H9 (cell line): ENCODE data around the gene FNDC3A. TPM values are rescaled to one million over a fixed set of nuclear protein-coding genes. Genes with fewer than 3 reads are reported as not detected.

Experiments used
- DNase-seq: peaks from one replicate; pipeline ENCODE4 v3.0.0-alpha.2; 2017
- H2AFZ ChIP-seq: one replicate; pipeline ENCODE4 v1.6.1; 2013; ENCODE audit warnings: mild to moderate bottlenecking, low read length, control low read depth, moderate library complexity
- H2AK5ac ChIP-seq: 2 replicates; pipeline ENCODE4 v1.6.1; 2013; ENCODE audit warnings: low read length, control low read depth, mixed read lengths; ENCODE audit not compliant: insufficient read length
- H2BK120ac ChIP-seq: one replicate; pipeline ENCODE4 v1.6.1; 2013; ENCODE audit warnings: low read depth, mild to moderate bottlenecking, low read length, control low read depth, inconsistent platforms; ENCODE audit not compliant: poor library complexity, severe bottlenecking
- H2BK12ac ChIP-seq: 2 replicates; pipeline ENCODE4 v1.6.1; 2013; ENCODE audit warnings: low read length, control low read depth, mixed read lengths, low read depth; ENCODE audit not compliant: insufficient read length
- H2BK15ac ChIP-seq: 2 replicates; pipeline ENCODE4 v1.6.1; 2013; ENCODE audit warnings: low read depth, low read length, control low read depth
- H2BK20ac ChIP-seq: one replicate; pipeline ENCODE4 v1.6.1; 2013; ENCODE audit warnings: low read depth, mild to moderate bottlenecking, low read length, control low read depth, inconsistent platforms; ENCODE audit not compliant: poor library complexity, severe bottlenecking
- H2BK5ac ChIP-seq: 2 replicates; pipeline ENCODE4 v1.6.1; 2013; ENCODE audit warnings: low read length, control low read depth, mixed read lengths; ENCODE audit not compliant: insufficient read length
- H3K14ac ChIP-seq: 2 replicates; pipeline ENCODE4 v1.6.1; 2013; ENCODE audit warnings: low read length, control low read depth; ENCODE audit not compliant: insufficient read depth
- H3K18ac ChIP-seq: 2 replicates; pipeline ENCODE4 v1.6.1; 2013; ENCODE audit warnings: low read depth, mild to moderate bottlenecking, mixed read lengths, low read length, control low read depth; ENCODE audit not compliant: insufficient read length
- H3K23ac ChIP-seq: 2 replicates; pipeline ENCODE4 v1.6.1; 2013; ENCODE audit warnings: low read length, control low read depth, mixed read lengths, low read depth; ENCODE audit not compliant: insufficient read length
- H3K23me2 ChIP-seq: 2 replicates; pipeline ENCODE4 v1.6.1; 2013; ENCODE audit warnings: low read depth, mild to moderate bottlenecking, mixed read lengths, low read length, control low read depth; ENCODE audit not compliant: insufficient read length, poor library complexity, severe bottlenecking
- H3K27ac ChIP-seq: 2 replicates; pipeline ENCODE4 v1.5.1; 2013; ENCODE audit warnings: low read length, control low read depth, mixed read lengths, low read depth; ENCODE audit not compliant: insufficient read length
- H3K27me3 ChIP-seq: 2 replicates; pipeline ENCODE4 v1.6.1; 2013; ENCODE audit warnings: low read length, control low read depth, inconsistent platforms; ENCODE audit not compliant: insufficient read depth
- H3K4ac ChIP-seq: 2 replicates; pipeline ENCODE4 v1.6.1; 2013; ENCODE audit warnings: low read depth, mild to moderate bottlenecking, control low read depth, inconsistent platforms, low read length, moderate library complexity
- H3K4me1 ChIP-seq: 2 replicates; pipeline ENCODE4 v1.6.1; 2013; ENCODE audit warnings: low read length, control low read depth, inconsistent platforms; ENCODE audit not compliant: insufficient read depth
- H3K4me2 ChIP-seq: 2 replicates; pipeline ENCODE4 v1.6.1; 2013; ENCODE audit warnings: low read length, control low read depth, mixed read lengths; ENCODE audit not compliant: insufficient read length, insufficient read depth
- H3K56ac ChIP-seq: 2 replicates; pipeline ENCODE4 v1.6.1; 2013; ENCODE audit warnings: low read depth, mild to moderate bottlenecking, mixed read lengths, low read length, control low read depth; ENCODE audit not compliant: insufficient read length
- H3K79me1 ChIP-seq: 2 replicates; pipeline ENCODE4 v1.6.1; 2013; ENCODE audit warnings: low read depth, mild to moderate bottlenecking, moderate library complexity, low read length, control low read depth, inconsistent platforms; ENCODE audit not compliant: insufficient read depth, poor library complexity, severe bottlenecking
- H3K79me2 ChIP-seq: 2 replicates; pipeline ENCODE4 v1.6.1; 2013; ENCODE audit warnings: low read length, control low read depth, inconsistent platforms; ENCODE audit not compliant: insufficient read depth
- H3K9ac ChIP-seq: 2 replicates; pipeline ENCODE4 v1.6.1; 2013; ENCODE audit warnings: low read length, control low read depth, mixed read lengths; ENCODE audit not compliant: insufficient read length; ENCODE audit errors: extremely low read depth
- H3K9me3 ChIP-seq: one replicate; pipeline ENCODE4 v1.6.1; 2013; ENCODE audit warnings: low read depth, low read length, inconsistent platforms; ENCODE audit not compliant: control insufficient read depth
- H3T11ph ChIP-seq: one replicate; pipeline ENCODE4 v1.6.1; 2013; ENCODE audit warnings: mild to moderate bottlenecking, low read length, control low read depth, inconsistent platforms
- H4K20me1 ChIP-seq: one replicate; pipeline ENCODE4 v1.6.1; 2013; ENCODE audit not compliant: control insufficient read depth, insufficient read length, insufficient read depth
- H4K5ac ChIP-seq: 2 replicates; pipeline ENCODE4 v1.6.1; 2013; ENCODE audit warnings: low read depth, mild to moderate bottlenecking, mixed read lengths, low read length, control low read depth; ENCODE audit not compliant: insufficient read length
- H4K8ac ChIP-seq: replicated peaks from 2 replicates; pipeline ENCODE4 v1.6.1; 2013; ENCODE audit warnings: low read length, control low read depth, mixed read lengths, low read depth; ENCODE audit not compliant: insufficient read length
- H4K91ac ChIP-seq: 2 replicates; pipeline ENCODE4 v1.6.1; 2013; ENCODE audit warnings: low read depth, mild to moderate bottlenecking, moderate library complexity, mixed read lengths, low read length, control low read depth; ENCODE audit not compliant: insufficient read length
- H3K27ac Mint-ChIP-seq, 3 experiments: 2 replicates in 2 of 3; 3 replicates in 1 of 3; pipeline ENCODE4 v1.8.0; 2020 to 2021; ENCODE audit warnings: mixed read lengths in 3 of 3, mild to moderate bottlenecking in 1 of 3, moderate library complexity in 1 of 3
- H3K27me3 Mint-ChIP-seq: 2 replicates; pipeline ENCODE4 v1.8.0; 2021; ENCODE audit warnings: low read depth, mild to moderate bottlenecking, moderate library complexity, mixed read lengths
- H3K36me3 Mint-ChIP-seq, 3 experiments: 2 replicates in 2 of 3; 3 replicates in 1 of 3; pipeline ENCODE4 v1.8.0; 2020 to 2021; ENCODE audit warnings: low read depth in 3 of 3, mixed read lengths in 3 of 3; ENCODE audit not compliant: insufficient read depth in 1 of 3
- H3K4me1 Mint-ChIP-seq, 2 experiments: 2 replicates each; pipeline ENCODE4 v1.8.0; 2020; ENCODE audit warnings: mixed read lengths in 2 of 2
- H3K4me3 Mint-ChIP-seq, 2 experiments: 2 replicates in 1 of 2; 3 replicates in 1 of 2; pipeline ENCODE4 v1.8.0; 2020 to 2021; ENCODE audit warnings: mild to moderate bottlenecking in 2 of 2, mixed read lengths in 2 of 2, moderate library complexity in 1 of 2
- H3K9me3 Mint-ChIP-seq, 2 experiments: 2 replicates in 1 of 2; 3 replicates in 1 of 2; pipeline ENCODE4 v1.8.0; 2020; ENCODE audit warnings: mild to moderate bottlenecking in 2 of 2, mixed read lengths in 2 of 2, moderate library complexity in 1 of 2
- WGBS: extraction: QIAGEN DNeasy Blood & Tissue Kit; methylation state at CpG from one replicate; pipeline ENCODE4 v1.1.7; 2013; ENCODE audit warnings: missing lambda C conversion rate, low lambda C conversion rate, mixed read lengths; ENCODE audit not compliant: insufficient read length; ENCODE audit errors: extremely low coverage; 5-methylcytosine and 5-hydroxymethylcytosine counted together
- total RNA-seq: library from RNA; stranded (reverse); gene quantifications from 2 replicates; pipeline ENCODE4 v1.2.1, GENCODE V29; 2021
- TF ChIP-seq, protein P1 (sequence below): fragments of 200-600 bp; sonication (generic); conservative IDR thresholded peaks from 3 replicates; pipeline ENCODE4 v1.8.0; 2021; ENCODE audit warnings: antibody characterized with exemption, mild to moderate bottlenecking

Gene FNDC3A
- total RNA-seq, 1 experiment from 2014 or later = 27.4 TPM

DNA sequence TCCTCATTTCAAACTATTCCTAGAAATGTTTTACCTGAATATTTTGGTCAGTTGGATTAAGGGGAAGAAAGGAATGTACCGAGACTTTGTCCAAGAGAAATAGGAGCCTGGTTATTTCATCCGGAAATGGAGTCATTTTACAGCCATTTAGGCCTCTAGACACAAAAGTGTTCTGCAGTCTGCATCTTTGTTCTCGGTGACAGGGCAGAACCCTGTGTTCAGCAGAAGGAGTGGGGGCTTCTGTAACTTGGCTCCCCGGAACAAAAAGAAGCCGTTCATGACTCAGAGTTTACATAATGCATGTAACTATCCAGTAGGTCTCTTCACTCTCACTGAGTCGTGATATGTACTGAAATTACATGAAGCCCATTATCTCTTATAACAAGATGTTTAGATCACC, 21.6 kb upstream of the FNDC3A start:
- Histone ChIP-seq H4K8ac (no peak overlapping the region), H2AK5ac (no peak overlapping the region), H3T11ph (no peak overlapping the region), H2BK20ac (no peak overlapping the region), H3K4me1 (no peaks in the 10 kb centered on the region), H3K27ac (no peak overlapping the region), H3K79me1 (no peaks in the 10 kb centered on the region), H3K23me2 (no peaks in the 10 kb centered on the region), H2AFZ (no peak overlapping the region), H3K18ac (no peak overlapping the region), H3K4me2 (no peak overlapping the region), H3K23ac (no peak overlapping the region), H4K5ac (no peak overlapping the region), H2BK15ac (no peak overlapping the region), H3K4ac (no peak overlapping the region), H2BK5ac (no peak overlapping the region), H3K9me3 (no peaks in the 10 kb centered on the region), H2BK12ac (no peak overlapping the region), H3K9ac (no peak overlapping the region), H3K14ac (no peak overlapping the region), H3K56ac (no peak overlapping the region), H3K27me3 (no peaks in the 10 kb centered on the region), H2BK120ac (no peak overlapping the region), H3K79me2 (no peaks in the 10 kb centered on the region), H4K91ac (no peak overlapping the region), H4K20me1 (no peaks in the 10 kb centered on the region)
- TF ChIP-seq, protein P1, sequence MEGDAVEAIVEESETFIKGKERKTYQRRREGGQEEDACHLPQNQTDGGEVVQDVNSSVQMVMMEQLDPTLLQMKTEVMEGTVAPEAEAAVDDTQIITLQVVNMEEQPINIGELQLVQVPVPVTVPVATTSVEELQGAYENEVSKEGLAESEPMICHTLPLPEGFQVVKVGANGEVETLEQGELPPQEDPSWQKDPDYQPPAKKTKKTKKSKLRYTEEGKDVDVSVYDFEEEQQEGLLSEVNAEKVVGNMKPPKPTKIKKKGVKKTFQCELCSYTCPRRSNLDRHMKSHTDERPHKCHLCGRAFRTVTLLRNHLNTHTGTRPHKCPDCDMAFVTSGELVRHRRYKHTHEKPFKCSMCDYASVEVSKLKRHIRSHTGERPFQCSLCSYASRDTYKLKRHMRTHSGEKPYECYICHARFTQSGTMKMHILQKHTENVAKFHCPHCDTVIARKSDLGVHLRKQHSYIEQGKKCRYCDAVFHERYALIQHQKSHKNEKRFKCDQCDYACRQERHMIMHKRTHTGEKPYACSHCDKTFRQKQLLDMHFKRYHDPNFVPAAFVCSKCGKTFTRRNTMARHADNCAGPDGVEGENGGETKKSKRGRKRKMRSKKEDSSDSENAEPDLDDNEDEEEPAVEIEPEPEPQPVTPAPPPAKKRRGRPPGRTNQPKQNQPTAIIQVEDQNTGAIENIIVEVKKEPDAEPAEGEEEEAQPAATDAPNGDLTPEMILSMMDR = no peak
- Mint-ChIP-seq H3K4me3 (no peak overlapping the region), H3K4me1 (peaks cover 0 to 6% of the 10 kb centered on the region in 2 experiments; a peak in 1 of 4 replicates), H3K9me3 (no peaks in the 10 kb centered on the region), H3K27me3 (no peaks in the 10 kb centered on the region), H3K27ac (no peak overlapping the region), H3K36me3 (no peaks in the 10 kb centered on the region)
- no CpG with 5 or more reads among the region's 6 CpGs for WGBS
- no peak for DNase-seq
